Mucosa of rectum (tissue), 2 donors: Measurements from ENCODE around the gene USP14.

ENCODE experiments used
- H3K27ac ChIP-seq, 2 donors: one replicate each; pipeline ENCODE4 v1.7.0; 2013; ENCODE audit warnings: inconsistent platforms in 2 of 2, low read depth in 2 of 2, low read length in 2 of 2
- H3K27me3 ChIP-seq, 2 donors: one replicate each; pipeline ENCODE4 v1.7.0; 2013; ENCODE audit warnings: low read length in 2 of 2; ENCODE audit not compliant: control insufficient read depth in 2 of 2, insufficient read depth in 2 of 2
- H3K36me3 ChIP-seq, 2 donors: one replicate each; pipeline ENCODE4 v1.7.0; 2013; ENCODE audit warnings: low read length in 2 of 2; ENCODE audit not compliant: control insufficient read depth in 2 of 2, insufficient read depth in 2 of 2
- H3K4me1 ChIP-seq, 2 donors: one replicate each; pipeline ENCODE4 v1.7.0; 2013; ENCODE audit warnings: low read length in 2 of 2, mild to moderate bottlenecking in 1 of 2; ENCODE audit not compliant: control insufficient read depth in 2 of 2, insufficient read depth in 2 of 2
- H3K4me3 ChIP-seq, 2 donors: one replicate each; pipeline ENCODE4 v1.7.0; 2013; ENCODE audit warnings: low read length in 2 of 2
- H3K9ac ChIP-seq, 2 donors: one replicate each; pipeline ENCODE4 v1.7.0; 2013; ENCODE audit warnings: low read length in 2 of 2, low read depth in 1 of 2, mild to moderate bottlenecking in 1 of 2
- H3K9me3 ChIP-seq, 2 donors: one replicate each; pipeline ENCODE4 v1.7.0; 2013; ENCODE audit warnings: low read length in 2 of 2; ENCODE audit not compliant: control insufficient read depth in 2 of 2
- donor health status: healthy.
- donor health status: Normal muscosa, but diverticular disease.

Gene USP14

GRCh38 chr18:160831-161570 lies 2.6 kb downstream of the USP14 start:
- no peak overlapping the region for H3K27ac ChIP-seq
- H3K4me1 ChIP-seq, result peaks cover 8 to 11% of the 10 kb centered on the region in 2 donors
- H3K36me3 ChIP-seq, result peaks cover 0 to 13% of the 10 kb centered on the region in 2 donors
- H3K9ac ChIP-seq, result no peak overlapping the region
- H3K27me3 ChIP-seq, result no peaks in the 10 kb centered on the region
- H3K4me3 ChIP-seq, result no peak overlapping the region
- no peaks in the 10 kb centered on the region for H3K9me3 ChIP-seq

GRCh38 chr18:172361-172760 lies 14.0 kb downstream of the USP14 start:
- peaks cover 7 to 23% of the 10 kb centered on the region in 2 donors for H3K36me3 ChIP-seq

GRCh38 chr18:179499-179898 lies 21.1 kb downstream of the USP14 start:
- Histone ChIP-seq H3K9me3 (no peaks in the 10 kb centered on the region), H3K36me3 (peaks cover 21 to 22% of the 10 kb centered on the region in 2 donors), H3K9ac (no peak overlapping the region), H3K4me3 (no peak overlapping the region), H3K27me3 (no peaks in the 10 kb centered on the region), H3K27ac (no peak overlapping the region), H3K4me1 (no peaks in the 10 kb centered on the region)

More at GRCh38 chr18:172361-172760, 14.0 kb downstream of the USP14 start:
- Histone ChIP-seq H3K4me3 (no peak overlapping the region), H3K4me1 (no peaks in the 10 kb centered on the region), H3K9ac (no peak overlapping the region), H3K27me3 (no peaks in the 10 kb centered on the region), H3K27ac (no peak overlapping the region), H3K9me3 (no peaks in the 10 kb centered on the region)

- Histone ChIP-seq H3K36me3 (peaks cover 24 to 26% of the 10 kb centered on the region in 2 donors), H3K4me3 (no peak overlapping the region)
Measured at GRCh38 chr18:181711-182110, 23.4 kb downstream of the USP14 start.

GRCh38 chr18:183769-184168 lies 25.4 kb downstream of the USP14 start:
- H3K27ac ChIP-seq, result no peak overlapping the region
- no peaks in the 10 kb centered on the region for H3K9me3 ChIP-seq
- H3K4me1 ChIP-seq, result no peaks in the 10 kb centered on the region
- H3K36me3 ChIP-seq, result peaks cover 24 to 26% of the 10 kb centered on the region in 2 donors
- H3K9ac ChIP-seq, result no peak overlapping the region
- H3K27me3 ChIP-seq, result no peaks in the 10 kb centered on the region
- no peak overlapping the region for H3K4me3 ChIP-seq

More at GRCh38 chr18:181711-182110, 23.4 kb downstream of the USP14 start:
- H3K27me3 ChIP-seq, result no peaks in the 10 kb centered on the region
- no peak overlapping the region for H3K27ac ChIP-seq
- no peaks in the 10 kb centered on the region for H3K9me3 ChIP-seq
- no peak overlapping the region for H3K9ac ChIP-seq
- no peaks in the 10 kb centered on the region for H3K4me1 ChIP-seq

- H3K9ac ChIP-seq, result no peak overlapping the region
- H3K9me3 ChIP-seq, result no peaks in the 10 kb centered on the region
- no peak overlapping the region for H3K4me3 ChIP-seq
- H3K27ac ChIP-seq, result no peak overlapping the region
- H3K4me1 ChIP-seq, result no peaks in the 10 kb centered on the region
- no peaks in the 10 kb centered on the region for H3K27me3 ChIP-seq
- peaks cover 3 to 7% of the 10 kb centered on the region in 2 donors for H3K36me3 ChIP-seq
Measured at GRCh38 chr18:189254-189653, 30.9 kb downstream of the USP14 start.

- Histone ChIP-seq H3K9me3 (no peaks in the 10 kb centered on the region), H3K27me3 (no peaks in the 10 kb centered on the region), H3K9ac (no peak overlapping the region)
Measured at GRCh38 chr18:191725-192124, 33.4 kb downstream of the USP14 start.

GRCh38 chr18:192801-193200 lies 34.4 kb downstream of the USP14 start:
- Histone ChIP-seq H3K4me3 (no peak overlapping the region), H3K9ac (no peak overlapping the region), H3K27ac (no peak overlapping the region), H3K27me3 (no peaks in the 10 kb centered on the region), H3K4me1 (no peaks in the 10 kb centered on the region), H3K36me3 (peaks cover 11 to 13% of the 10 kb centered on the region in 2 donors), H3K9me3 (no peaks in the 10 kb centered on the region)

More at GRCh38 chr18:191725-192124, 33.4 kb downstream of the USP14 start:
- H3K4me1 ChIP-seq, result no peaks in the 10 kb centered on the region
- no peak overlapping the region for H3K4me3 ChIP-seq
- peaks cover 3% of the 10 kb centered on the region in 2 donors for H3K36me3 ChIP-seq
- H3K27ac ChIP-seq, result no peak overlapping the region

- H3K4me3 ChIP-seq, result no peak overlapping the region
- no peaks in the 10 kb centered on the region for H3K9me3 ChIP-seq
- H3K9ac ChIP-seq, result no peak overlapping the region
- no peaks in the 10 kb centered on the region for H3K27me3 ChIP-seq
- H3K36me3 ChIP-seq, result peaks cover 27% of the 10 kb centered on the region in 2 donors
- H3K27ac ChIP-seq, result no peak overlapping the region
- H3K4me1 ChIP-seq, result no peaks in the 10 kb centered on the region
Measured at GRCh38 chr18:195651-196050, 37.3 kb downstream of the USP14 start.

- Histone ChIP-seq H3K27ac (no peak overlapping the region), H3K4me3 (no peak overlapping the region), H3K27me3 (no peaks in the 10 kb centered on the region), H3K9ac (no peak overlapping the region), H3K36me3 (peaks cover 38 to 48% of the 10 kb centered on the region in 2 donors), H3K4me1 (no peaks in the 10 kb centered on the region), H3K9me3 (no peaks in the 10 kb centered on the region)
Measured at GRCh38 chr18:199214-199613, 40.9 kb downstream of the USP14 start.
